Activated naive CD8-positive, alpha-beta T cell treated with anti-CD3 and anti-CD28 coated beads, Interleukin-2, amount 50 U/mL, for 16 hours (primary cell): ENCODE results near the gene DPYSL3.

Source experiments
- DNase-seq: peaks from one replicate; pipeline ENCODE4 v3.0.0-alpha.2; 2020; ENCODE audit warnings: low read depth, low spot score

DPYSL3 gene

DNA sequence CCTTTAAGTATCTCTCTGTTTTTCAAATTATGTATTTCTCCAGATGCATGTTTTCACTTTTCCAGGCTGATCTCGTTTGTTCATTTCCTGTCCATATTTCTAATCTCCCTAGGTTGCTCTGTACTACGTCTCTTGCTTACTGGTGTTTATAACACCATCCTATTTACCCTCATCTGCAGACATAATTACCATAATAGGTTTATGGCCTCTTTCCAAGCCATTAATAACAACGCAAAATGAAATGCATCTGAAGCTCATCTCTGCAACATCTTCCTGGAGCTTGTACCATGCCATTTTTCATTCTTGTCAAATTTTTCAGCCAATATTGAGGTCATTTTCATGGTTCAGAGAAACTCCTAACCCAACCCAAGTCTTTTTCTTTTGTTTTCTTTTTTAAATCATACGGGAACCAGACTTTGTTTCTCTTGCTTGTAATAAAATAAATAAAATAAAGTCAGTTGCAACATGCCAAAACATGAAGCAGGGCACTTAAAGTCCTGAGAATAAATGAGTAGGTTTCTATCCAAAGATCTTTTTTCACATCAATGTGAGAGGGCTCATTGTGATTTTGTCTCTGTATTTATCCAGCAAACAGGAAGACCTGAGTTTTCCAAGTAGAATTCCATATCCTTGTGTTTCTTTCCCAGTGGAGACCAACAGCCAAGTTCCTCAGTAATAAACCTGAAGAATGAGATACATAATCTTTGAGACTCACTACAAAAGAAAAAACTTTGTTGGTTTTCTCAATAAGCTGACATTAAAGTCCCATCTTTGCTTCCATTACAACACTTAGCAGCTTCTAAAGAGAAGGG lies 37.0 kb downstream of the DPYSL3 start:
- no peak for DNase-seq

DNA sequence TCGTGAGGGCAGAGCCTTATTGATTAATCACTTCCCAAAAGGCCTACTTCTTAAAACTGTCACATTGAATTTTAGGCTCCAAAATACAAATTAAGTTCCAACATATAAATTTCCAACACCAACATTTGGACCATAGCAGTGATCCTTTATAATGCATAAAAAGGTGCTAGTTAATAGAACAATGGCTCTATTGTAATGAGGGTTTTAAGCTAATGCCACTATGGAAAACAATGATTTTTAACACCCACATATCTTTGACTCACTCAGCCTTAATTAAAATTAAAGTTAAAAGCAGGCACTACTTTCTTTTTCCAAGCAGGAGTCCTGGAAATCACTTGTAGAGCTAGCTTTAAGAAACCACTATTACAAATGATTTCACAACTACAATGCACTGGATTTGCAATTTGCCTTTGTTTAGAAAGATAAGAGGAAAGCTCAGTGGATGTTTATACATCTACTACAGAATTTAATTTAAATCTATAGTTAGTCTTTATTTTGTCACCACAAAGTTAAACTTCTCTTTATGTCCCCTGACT lies 41.8 kb downstream of the DPYSL3 start:
- no peak for DNase-seq

DNA sequence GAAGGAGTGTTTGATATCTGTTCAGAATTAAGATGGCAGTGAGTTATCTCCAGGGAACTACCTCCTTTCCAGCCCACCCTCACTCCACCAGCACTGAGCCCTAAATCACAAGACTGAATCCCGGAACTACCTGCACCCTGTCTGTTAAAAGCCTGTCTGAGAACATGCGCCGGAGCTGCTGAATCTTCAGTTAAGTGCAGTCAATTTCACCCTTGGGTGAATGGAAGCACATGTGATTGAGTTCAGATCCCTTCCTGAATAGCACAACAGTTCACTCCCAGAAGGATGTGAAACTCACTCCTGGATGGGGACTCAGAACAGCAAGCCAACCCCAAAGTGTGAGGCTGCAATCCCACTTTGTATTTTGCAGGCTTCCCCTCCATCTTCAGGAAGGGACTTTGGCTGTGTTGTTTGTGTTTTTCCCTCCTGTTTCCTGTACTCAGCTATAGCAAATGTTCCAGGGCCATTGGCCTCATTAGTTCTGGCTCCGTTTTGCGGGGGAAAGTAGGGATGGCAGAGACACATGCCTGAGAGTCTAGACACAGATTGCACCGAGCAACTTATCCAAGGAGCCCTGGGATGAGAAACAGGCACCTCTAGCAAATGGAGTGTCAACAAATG lies 43.4 kb downstream of the DPYSL3 start:
- DNase-seq, result no peak

DNA sequence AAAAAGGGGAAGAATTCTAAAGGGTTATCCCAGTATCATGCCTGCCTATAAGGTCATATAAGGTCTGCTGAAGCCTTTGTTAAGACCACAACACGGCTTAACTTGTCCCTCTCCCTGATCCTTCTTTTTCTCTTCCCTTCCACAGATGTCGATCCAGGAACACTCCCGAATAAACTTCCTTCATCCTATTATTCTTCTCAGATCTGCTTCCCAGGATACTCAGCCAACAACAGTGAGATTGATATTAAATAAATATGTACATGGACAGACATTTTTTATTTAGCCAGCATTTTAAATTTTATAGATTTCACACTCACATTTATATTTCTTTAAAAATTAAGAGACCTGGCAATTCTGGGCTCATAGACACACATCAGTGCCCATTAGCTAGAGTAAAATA lies 44.1 kb downstream of the DPYSL3 start:
- DNase-seq, result no peak

DNA sequence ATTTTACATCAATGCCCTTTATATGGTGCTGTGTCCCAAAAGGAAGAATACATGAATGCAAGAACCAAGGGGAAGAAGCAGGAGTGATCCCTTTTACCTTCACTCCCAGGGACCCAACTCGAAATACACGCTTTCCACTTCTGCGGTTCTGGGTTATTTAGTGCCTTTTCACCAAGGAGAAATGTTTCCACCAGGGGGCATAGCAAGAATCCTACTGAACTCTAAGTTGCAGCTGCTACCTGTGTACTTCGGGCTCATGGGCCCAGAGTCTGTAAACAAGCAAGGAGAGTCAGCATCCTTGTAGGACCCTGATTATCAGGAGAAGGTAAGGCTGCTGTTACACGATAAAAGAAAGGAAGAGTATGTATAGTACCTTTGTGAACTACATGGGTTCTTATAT lies 45.7 kb downstream of the DPYSL3 start:
- no peak for DNase-seq

DNA sequence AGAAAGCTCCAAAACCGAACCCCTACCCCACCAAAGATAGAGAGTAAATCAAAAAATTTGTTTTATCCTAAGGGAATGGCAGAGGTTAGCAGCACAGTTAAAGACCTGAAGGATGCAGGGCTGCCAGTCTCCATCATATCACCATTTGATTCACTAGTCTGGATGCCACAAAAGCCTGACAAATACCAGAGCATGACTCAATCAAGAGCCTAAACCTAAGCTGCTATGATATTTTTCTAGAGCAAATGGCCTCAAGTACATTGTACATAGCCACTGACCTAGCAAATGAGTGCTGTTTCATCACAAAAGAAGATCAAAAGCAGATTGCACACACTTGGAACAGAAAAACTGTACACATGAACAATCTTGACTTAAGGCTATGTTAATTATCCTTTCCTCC lies 48.0 kb downstream of the DPYSL3 start:
- DNase-seq, result no peak

DNA sequence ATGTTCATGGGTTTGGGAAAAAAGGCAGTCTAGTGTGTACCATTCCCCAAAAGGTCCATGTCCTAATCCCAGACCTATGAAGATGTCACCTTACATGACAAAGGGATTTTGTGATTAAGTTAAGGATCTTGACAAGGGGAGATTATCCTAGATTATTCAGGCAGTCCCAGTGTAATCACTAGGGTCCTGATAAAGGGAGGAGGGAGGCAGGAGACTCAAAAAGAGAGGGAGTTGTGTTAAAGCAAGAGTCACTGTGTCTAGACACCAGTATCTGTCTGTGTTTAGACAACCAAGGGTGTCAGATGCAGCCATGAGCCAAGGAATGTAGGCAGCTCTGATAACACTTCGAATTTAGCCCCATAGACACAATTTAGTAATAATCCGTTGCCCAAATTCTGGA lies 49.5 kb downstream of the DPYSL3 start:
- DNase-seq, result no peak

DNA sequence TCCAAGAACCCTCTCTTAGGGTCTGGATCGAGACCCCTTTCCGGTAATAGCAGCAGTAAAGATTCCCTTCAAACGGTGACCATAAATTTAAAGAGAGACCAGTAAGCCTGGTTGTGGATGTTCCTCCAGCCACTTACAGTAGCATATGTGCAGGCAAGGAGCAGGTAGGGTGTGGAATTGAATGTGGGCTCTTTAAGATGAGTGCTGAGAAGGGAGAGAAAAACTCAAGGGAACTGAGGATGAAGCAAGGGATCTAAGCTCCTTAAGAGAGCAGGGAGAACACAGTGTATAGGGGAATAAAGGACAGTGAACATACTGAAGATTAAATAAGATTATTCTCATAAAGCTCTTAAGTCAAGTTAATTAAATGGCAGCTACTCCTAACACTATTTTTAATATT lies 51.3 kb downstream of the DPYSL3 start:
- no peak for DNase-seq

DNA sequence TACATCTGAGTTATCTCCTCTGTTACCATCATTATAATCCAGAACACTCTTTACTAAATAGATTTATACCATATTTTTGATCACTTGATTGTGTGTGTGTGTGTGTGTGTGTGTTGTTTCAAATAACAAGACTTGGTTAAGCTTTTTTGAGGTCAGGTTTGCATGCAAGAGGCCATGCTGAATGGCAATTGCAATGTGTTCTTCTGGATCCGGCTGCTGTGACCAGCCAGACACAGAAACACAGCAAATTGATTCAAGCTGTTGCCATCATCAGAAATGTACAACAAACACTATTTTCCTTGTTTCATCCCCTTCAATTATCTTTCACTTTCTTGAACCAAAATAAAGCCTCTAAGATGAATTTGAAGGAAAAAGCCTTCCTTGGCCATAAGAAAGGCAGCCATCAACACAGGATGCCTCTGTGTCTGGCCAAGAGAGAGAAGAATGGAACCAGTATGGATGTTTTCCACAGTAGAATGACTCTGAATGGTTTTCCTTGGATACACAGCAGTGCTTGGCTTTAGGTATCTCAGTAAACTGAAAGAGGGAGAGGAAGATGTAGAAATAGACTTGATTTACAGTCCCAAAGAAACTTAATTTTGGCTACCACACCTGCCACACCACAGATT lies 53.9 kb downstream of the DPYSL3 start:
- DNase-seq, result no peak

DNA sequence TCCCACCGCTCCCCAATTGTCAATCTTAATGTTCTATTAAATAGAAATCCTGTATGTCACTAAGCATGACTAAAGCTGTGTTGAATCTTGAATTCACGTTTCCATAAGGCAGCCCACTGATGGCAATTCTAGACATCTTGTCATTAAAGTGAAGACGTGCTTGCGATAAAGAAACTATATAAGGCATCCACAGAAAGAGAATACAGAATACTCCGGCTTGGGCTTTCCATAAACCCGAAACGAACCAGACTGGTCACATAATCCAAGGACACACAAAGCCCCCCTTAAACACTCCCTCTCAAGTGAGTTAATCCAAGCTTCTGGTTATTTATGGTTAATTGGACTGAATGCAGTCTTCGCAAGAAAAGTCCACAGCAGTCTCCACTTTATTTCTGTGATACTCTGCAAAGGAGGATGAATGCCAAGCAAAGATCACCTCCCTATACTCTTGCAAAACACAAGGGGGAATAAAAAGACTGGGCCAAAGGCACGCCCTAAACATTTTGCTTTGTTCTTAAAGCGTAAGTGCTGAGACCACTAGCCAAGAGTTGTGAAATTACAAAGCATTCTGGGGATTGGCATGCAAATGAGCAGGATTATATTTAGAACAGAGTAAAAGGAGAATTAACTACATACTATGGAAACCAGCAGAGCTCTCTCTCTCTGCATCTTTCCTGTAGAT lies 54.7 kb downstream of the DPYSL3 start:
- no peak for DNase-seq

DNA sequence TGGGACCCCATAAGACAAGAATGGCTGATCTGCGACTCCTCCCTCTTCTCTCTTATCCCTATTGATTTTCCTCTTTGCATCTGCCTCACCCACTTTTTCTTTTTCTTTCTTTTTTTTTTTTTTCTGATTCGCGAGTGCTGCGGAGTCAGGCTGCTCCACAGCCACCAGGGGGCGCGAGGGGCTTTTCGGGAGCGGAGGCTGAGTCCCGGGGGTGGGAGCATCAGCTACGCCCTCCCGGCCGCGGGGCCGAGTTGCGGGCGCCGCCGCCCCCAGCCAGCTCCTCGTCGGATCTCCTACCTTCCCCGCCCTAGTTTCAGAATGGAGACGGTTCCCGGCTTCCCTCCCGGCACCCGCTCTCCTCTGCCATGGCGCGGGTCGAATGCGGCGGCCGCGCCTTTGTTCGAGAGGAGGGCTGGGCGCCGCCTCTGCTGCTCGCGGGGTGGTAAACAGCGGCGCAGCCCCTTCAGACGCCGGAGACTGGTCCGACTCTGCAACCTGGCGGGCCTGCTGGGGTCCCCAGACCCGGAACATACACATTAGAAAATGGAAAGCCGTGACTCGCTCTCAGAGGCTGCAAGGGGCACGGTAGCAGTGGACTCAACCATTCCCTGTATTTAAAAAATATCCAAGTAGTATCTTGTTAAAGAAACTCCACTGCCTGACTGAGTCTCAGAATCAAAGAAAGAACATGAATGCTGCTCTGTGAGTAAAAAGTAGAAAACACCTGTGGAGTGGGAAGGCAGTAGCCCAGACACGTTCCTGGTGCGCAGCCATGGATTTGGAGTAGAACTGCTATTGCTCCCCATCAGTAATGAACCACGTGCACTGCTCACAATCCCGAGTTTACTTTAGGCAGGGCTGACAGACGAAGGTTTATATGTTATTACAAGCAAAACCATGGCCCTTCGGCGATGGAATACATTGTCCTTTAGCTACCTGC lies 55.7 kb downstream of the DPYSL3 start:
- peak; percentile 47 for DNase-seq

DNA sequence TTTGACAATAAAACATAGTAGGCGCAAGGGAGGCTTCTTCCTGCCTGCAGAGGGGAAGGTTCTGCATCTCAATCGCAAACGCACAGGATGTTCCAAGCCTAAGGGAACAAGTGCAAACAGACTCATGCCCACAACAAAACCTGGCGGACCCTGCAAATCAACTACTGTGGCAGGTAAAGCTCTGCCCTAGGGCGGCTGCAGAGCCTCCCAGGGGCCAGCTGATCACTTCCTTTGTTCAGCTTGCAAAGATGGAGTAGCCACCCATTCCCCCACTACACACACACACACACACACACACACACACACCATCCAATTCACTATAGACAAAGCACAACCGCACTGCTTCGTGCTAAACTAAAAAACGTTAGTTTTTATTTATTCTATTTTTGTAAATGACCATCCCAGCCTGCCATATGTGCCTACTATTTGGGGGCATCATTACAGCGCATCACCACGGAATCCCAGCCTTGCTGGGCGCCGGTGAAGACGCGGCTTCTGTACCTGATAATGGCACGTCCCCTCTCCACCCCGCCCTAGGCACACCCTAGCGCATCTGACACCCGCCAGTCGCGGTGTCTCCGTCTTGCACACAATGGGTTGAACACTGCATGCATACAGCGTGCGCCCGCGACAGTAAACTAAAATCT lies 57.6 kb downstream of the DPYSL3 start:
- DNase-seq, result no peak

DNA sequence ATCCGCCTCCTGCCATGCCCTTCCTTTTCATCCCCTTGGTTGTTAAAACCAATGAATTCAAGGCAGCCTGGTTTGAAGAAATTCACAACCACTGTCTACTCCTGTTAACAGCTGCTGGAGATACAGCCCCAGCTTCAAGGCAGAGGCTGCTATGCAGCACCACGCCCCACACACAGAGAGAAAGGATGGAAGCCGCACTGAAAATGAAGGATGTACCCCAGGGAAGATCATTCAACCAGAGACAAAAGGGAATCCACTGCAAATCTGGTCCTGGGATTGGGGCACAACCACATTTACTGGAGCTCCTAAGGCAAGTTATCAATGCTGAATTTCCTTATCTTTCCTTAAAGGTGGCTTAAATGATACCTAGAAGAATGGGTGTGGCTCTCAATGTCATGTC lies 58.7 kb downstream of the DPYSL3 start:
- DNase-seq, result no peak

DNA sequence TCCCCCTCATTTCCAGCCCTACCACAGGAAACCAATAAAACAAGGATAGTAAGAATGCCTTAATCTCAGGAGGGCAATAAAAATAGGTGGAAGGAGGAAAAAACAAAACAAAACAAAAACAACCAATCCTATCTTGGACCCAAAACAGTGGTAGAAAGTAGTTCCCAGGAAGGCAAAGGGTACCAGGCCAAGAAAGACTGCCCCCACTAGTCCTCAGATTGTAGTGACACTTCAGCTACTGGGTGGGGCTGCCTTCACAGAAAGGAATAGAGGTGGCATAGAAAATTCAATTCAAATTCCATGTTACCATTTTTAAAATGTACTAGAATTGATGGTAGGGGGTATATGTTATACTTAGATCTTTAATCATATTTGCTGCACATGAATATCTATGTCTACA lies 59.3 kb downstream of the DPYSL3 start:
- no peak for DNase-seq

DNA sequence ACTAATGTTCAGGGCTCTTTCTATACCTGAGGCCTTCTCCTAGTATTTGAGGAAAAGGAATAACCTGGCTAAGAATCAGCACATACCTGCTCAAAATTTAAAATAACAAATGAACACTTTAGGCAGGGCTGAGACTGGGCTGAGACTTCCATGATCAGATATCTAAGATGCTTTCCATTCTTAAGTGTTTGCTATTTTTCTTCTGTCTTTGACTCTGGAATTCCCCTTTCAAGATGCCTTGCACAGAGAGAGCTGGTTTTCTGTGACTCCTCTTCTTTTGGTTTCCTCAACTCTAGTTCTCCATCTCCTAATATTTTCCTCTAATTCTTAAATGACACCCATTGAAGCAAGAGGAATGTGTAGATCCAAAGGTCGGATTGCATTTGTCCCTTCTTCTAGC lies 61.1 kb downstream of the DPYSL3 start:
- no peak for DNase-seq

DNA sequence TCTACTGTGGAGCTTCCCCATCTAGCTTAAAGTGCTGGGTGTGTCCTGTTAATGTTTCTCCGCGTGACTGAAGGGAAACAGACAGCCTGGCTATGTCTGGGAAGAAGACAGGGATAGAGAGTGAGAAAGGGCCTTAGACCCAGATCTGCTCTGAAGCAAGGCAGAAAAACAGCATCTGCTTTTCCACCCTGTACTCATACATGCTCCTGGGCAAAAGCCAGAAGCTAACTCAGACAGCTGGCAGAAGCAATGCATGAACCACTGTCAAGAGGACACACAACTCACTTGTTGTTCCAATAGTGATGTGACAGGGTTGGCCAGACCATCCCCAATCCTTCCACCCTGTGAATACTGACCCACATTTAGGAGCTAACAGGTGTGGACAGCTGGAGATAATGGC lies 63.3 kb downstream of the DPYSL3 start:
- DNase-seq, result no peak

DNA sequence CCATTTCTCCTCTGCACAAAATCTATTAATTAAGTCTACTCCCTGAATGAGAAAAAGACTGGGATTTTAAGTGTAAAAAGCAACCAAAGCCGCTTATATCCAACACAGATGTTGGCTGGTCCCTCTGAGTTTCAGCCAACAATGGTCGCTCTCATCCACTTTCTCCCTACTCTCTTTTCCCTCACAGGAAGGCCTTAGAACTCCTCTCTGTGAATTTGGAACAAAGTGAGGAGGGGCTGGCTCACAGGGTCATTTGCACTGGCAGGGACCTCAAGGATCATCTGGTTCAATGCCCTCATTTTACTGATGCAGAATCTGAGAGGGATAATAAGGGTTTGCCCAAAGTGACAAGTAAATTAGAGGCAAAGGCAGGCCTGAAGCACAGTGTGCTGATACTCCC lies 64.0 kb downstream of the DPYSL3 start:
- DNase-seq, result no peak

DNA sequence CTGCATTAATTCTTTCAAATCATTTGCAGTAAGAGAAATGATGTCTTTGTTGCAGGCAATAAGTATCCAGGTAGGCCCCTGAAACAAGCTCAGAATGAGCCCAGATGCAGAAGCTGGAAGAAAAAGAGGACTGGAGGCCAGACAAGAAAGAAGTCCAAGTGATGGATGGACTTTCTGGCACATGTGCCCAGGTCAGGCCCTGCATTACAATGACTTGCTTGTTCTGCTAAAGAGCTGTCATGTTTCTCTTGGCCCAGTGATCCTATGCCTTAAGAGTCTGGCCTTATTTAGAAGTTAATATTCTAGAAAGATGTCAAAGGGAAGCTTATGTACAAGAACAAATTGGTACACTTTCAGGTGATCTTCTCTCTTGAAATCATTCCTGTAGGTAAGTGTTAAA lies 64.8 kb downstream of the DPYSL3 start:
- DNase-seq, result no peak

DNA sequence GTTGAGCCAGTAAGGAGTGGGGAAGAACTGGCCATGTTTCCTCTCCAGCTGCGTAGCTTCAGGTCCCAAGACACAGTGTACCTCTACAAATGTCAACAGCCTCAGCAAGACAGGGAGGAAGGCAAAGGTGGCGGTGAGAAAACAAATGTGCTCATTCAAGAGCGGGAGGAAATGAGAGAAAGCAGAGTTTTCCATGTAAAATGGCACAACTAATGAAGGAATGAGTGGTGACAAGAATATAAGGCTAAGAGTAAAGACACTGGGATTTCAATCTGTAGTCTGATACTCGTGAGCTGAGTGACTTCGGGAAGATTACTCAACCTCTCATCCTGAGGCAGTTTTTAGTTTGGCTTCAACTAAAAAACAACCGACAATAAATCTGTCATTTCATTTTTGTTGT lies 67.6 kb downstream of the DPYSL3 start:
- DNase-seq, result no peak

DNA sequence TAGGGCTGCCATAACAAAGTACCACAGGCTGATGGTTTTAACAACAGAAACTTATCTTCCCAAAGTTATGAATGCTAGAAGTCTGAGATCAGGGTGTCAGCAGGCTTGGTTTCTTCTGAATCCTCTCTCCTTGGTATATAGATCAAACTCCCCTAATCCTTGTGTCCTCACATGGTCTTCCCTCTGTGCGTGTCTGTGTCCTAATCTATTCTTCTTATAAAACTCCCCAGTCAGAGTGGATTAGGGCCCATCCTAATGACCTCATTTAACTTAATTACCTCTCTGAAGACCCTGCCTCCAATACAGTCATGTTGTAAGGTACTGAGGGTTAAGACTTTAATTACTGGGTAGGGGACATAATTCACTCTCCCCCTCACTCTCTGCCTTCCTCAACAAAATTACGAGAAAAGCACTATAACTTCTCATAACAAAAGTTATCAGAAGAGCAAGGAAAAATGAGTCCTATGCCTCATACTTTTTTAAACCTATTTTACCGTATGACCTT lies 68.6 kb downstream of the DPYSL3 start:
- no peak for DNase-seq
